ENCODE measurements around the gene TYK2. TPM values are rescaled to one million over a fixed set of nuclear protein-coding genes. Genes with fewer than 3 reads are reported as not detected.
A peak's percentile ranks its signal among the peaks of the same experiment; 100 is the strongest.
"Not testable (repeated sequence)": the region's sequence is repeated elsewhere in the genome, so short reads cannot be mapped to it uniquely, and the experiment has no call there.

TYK2 gene
- total RNA-seq, 8 experiments from 2014 or later: 29.4 to 110 (median 62.1) TPM

DNA sequence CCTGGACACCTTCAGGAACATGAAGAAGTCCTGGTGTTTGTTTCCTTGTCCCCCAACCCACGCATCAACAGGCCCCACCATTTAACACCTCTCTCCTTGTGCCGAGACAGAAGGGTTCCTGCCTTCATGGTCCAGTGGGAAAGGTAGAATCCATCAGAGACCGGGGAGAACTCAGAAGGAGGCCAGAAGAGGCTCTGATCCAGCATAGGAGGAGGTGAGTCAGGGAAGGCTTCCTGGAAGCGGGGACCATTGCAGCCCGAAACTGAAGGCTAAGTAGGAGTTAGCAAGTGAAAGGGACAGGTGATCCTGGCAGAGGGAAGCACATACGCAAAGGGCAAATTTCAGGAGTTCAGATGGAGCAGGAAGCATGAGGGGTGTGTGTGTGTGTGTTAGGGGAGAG is 41.4 kb downstream of the TYK2 start:
- in situ Hi-C loops (cut with MboI; ENCODE audit: low pct_unique_long_range_greater_than_20kb in 2 of 9, low sequenced_read_pairs in 9 of 9, unreplicated experiment in 9 of 9): no loop called here
- no peak overlapping the region for H3K27ac ChIP-seq
- 60 to 100% (median 92%) methylated on average over 1 to 2 of the region's 6 CpGs; no CpG with 5 or more reads in 2 of the 10 experiments for WGBS, 10 experiments
- H3K4me3 ChIP-seq: no peak overlapping the region
- ATAC-seq (replicated peaks in 6 of 8): no peak
- peaks cover 0 to 10% of the 10 kb centered on the region in 2 donors for H3K4me1 ChIP-seq (replicated peaks in 1 of 2)

DNA sequence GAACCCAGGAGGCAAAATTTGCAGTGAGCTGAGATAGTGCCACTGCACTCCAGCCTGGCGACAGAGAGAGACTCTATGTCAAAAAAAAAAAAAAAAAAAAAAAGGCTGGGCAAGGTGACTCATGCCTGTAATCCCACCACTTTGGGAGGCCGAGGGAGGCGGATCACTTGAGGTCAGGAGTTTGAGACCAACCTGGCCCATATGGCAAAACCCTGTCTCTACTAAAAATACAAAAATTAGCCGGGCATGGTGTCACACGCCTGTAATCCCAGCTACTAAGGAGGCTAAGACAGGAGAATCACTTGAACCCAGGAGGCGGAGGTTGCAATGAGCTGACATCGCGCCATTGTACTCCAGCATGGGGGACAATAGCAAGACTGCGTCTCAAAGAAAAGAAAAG is 43.6 kb downstream of the TYK2 start:
- in situ Hi-C loops (cut with MboI; ENCODE audit: low pct_unique_long_range_greater_than_20kb in 2 of 9, low sequenced_read_pairs in 9 of 9, unreplicated experiment in 9 of 9); H3K27ac ChIP-seq; H3K4me3 ChIP-seq; ATAC-seq (replicated peaks in 6 of 8): not testable (repeated sequence)
- peaks cover 6 to 16% of the 10 kb centered on the region in 2 donors for H3K4me1 ChIP-seq (replicated peaks in 1 of 2)
- whole genome bisulfite sequencing, 10 experiments: 77 to 100% (median 90%) methylated on average over 1 to 6 of the region's 9 CpGs; no CpG with 5 or more reads in 3 of the 10 experiments

GRCh38 chr19:10335352-10335985 is 44.9 kb downstream of the TYK2 start:
- Histone ChIP-seq H3K4me3 (peak overlapping the region in 2 of 5 donors; percentile 96), H3K27ac (no peak overlapping the region), H3K4me1 (replicated peaks in 1 of 2) (peaks cover 6 to 16% of the 10 kb centered on the region in 2 donors)
- ATAC-seq (replicated peaks in 6 of 8): no peak
- 20 to 60% (median 53%) methylated on average over 1 to 9 of the region's 26 CpGs; no CpG with 5 or more reads in 7 of the 10 experiments for WGBS, 10 experiments
- in situ Hi-C loops (cut with MboI; ENCODE audit: low pct_unique_long_range_greater_than_20kb in 2 of 9, low sequenced_read_pairs in 9 of 9, unreplicated experiment in 9 of 9): no loop called here

GRCh38 chr19:10334588-10335351 is 45.6 kb downstream of the TYK2 start:
- peak; percentile 30 to 68 (median 43) for ATAC-seq (replicated peaks in 6 of 8)
- in situ Hi-C loops (cut with MboI; ENCODE audit: low pct_unique_long_range_greater_than_20kb in 2 of 9, low sequenced_read_pairs in 9 of 9, unreplicated experiment in 9 of 9): no loop called here
- H3K4me3 ChIP-seq: peak overlapping the region; percentile 65 to 100 (median 96)
- peaks cover 6 to 16% of the 10 kb centered on the region in 2 donors for H3K4me1 ChIP-seq (replicated peaks in 1 of 2)
- H3K27ac ChIP-seq: peak overlapping the region in 1 of 2 donors; percentile 6
- 0 to 18% (median 10%) methylated on average over 2 to 4 of the region's 59 CpGs; no CpG with 5 or more reads in 7 of the 10 experiments for WGBS, 10 experiments

DNA sequence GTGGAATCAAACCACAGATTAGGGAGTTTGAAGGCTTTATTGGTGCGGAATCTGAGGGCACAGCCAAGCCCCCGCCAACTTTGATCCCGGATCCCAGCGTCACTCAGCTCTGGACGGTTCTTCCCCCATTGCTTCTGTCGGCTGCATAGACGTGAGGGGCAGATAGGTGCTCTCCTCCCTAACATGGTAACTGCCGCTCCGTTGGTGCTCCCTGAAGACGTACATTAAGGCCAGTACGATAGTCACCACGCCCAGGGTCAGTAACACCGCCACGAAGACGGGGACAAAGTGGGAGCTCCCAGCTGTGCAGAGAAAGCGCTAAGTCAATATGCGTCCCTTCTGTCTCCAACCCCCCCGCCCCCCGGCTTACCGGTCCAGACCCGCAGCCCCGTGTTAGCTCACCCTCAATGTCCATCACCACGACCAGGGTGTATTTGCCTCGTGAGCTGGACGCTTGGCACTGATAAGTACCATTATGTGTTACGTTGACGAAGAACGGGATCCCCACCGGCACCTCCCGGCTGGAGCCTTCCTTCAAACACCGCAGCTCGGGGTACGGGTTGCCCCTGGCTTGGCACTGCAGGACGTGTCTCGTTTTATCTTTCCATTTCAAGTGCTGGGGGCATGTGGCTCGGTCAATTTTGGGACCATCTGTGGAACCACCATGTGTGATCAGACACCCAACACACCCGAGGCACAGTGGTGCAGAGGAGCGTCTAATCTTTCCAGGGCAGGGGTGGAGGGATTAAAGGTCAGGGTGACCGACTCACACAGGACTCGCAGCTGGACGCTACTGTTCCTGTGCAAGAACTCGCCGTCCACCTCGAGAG is 46.4 kb downstream of the TYK2 start:
- 0 to 17% (median 0%) methylated on average over 1 to 14 of the region's 44 CpGs; no CpG with 5 or more reads in 4 of the 10 experiments for WGBS, 10 experiments
- in situ Hi-C loops (cut with MboI; ENCODE audit: low pct_unique_long_range_greater_than_20kb in 2 of 9, low sequenced_read_pairs in 9 of 9, unreplicated experiment in 9 of 9): no loop called here
- H3K4me1 ChIP-seq (replicated peaks in 1 of 2): peaks cover 6 to 16% of the 10 kb centered on the region in 2 donors
- ATAC-seq (replicated peaks in 6 of 8): peak; percentile 1 to 16 (median 4)
- H3K4me3 ChIP-seq: peak overlapping the region; percentile 65 to 100 (median 96)
- peak overlapping the region; percentile 29 to 99 for H3K27ac ChIP-seq

- peak; percentile 75 to 88 (median 82) for ATAC-seq (replicated peaks in 6 of 8)
- in situ Hi-C loops (cut with MboI; ENCODE audit: low pct_unique_long_range_greater_than_20kb in 2 of 9, low sequenced_read_pairs in 9 of 9, unreplicated experiment in 9 of 9): no loop called here
- peak within 1 kb of the TSS; percentile 99 for H3K27ac ChIP-seq
- WGBS, 10 experiments: 0 to 3% (median 1%) methylated on average over 1 to 19 of the region's 82 CpGs; no CpG with 5 or more reads in 6 of the 10 experiments
- H3K4me3 ChIP-seq: peak within 1 kb of the TSS; percentile 65 to 100 (median 96)
- peaks cover 6 to 16% of the 10 kb centered on the region in 2 donors for H3K4me1 ChIP-seq (replicated peaks in 1 of 2)
Measured at GRCh38 chr19:10332965-10333757, 47.2 kb downstream of the TYK2 start, which contains the start of gene RAVER1. RAVER1 (minus strand) TSS chr19:10333529; CDS start chr19:10333507, 22 bp downstream.

- 18 to 100% (median 70%) methylated on average over 1 to 9 of the region's 18 CpGs; no CpG with 5 or more reads in 4 of the 10 experiments for WGBS, 10 experiments
- ATAC-seq (replicated peaks in 6 of 8): no peak
Measured at GRCh38 chr19:10332158-10332964, 48.0 kb downstream of the TYK2 start.

DNA sequence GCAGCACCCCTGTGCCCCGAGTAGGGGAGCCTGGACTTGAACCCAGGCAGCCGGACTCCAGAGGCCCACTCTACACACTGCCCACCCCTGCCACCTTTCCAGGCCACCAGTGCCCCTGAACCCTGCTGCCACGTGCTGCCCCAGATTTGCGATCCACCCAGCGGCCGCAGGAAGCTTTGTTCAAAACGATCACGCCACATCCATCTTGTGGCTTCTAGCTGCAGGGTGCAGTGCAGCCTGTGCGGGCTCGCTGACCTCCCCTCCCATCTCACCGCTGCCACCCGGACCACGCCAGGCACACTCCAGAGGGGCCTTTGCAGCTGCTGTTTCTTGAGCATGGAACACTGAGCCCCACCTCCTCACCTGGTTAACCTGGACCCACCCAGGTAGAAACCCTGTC is 50.8 kb downstream of the TYK2 start:
- ATAC-seq (replicated peaks in 6 of 8): no peak
- 80 to 100% methylated on average over 1 to 2 of the region's 13 CpGs; no CpG with 5 or more reads in 8 of the 10 experiments for WGBS, 10 experiments
- in situ Hi-C loops (cut with MboI; ENCODE audit: low pct_unique_long_range_greater_than_20kb in 2 of 9, low sequenced_read_pairs in 9 of 9, unreplicated experiment in 9 of 9): no loop called here
- peaks cover 6 to 7% of the 10 kb centered on the region in 2 donors for H3K4me1 ChIP-seq (replicated peaks in 1 of 2)
- H3K4me3 ChIP-seq: no peak overlapping the region
- H3K27ac ChIP-seq: no peak overlapping the region

More at GRCh38 chr19:10332158-10332964, 48.0 kb downstream of the TYK2 start:
- in situ Hi-C loops (cut with MboI; ENCODE audit: low pct_unique_long_range_greater_than_20kb in 2 of 9, low sequenced_read_pairs in 9 of 9, unreplicated experiment in 9 of 9): no loop called here
- H3K4me3 ChIP-seq: peak overlapping the region; percentile 65 to 100 (median 96)
- H3K27ac ChIP-seq: peak overlapping the region; percentile 99
- peaks cover 6 to 16% of the 10 kb centered on the region in 2 donors for H3K4me1 ChIP-seq (replicated peaks in 1 of 2)

DNA sequence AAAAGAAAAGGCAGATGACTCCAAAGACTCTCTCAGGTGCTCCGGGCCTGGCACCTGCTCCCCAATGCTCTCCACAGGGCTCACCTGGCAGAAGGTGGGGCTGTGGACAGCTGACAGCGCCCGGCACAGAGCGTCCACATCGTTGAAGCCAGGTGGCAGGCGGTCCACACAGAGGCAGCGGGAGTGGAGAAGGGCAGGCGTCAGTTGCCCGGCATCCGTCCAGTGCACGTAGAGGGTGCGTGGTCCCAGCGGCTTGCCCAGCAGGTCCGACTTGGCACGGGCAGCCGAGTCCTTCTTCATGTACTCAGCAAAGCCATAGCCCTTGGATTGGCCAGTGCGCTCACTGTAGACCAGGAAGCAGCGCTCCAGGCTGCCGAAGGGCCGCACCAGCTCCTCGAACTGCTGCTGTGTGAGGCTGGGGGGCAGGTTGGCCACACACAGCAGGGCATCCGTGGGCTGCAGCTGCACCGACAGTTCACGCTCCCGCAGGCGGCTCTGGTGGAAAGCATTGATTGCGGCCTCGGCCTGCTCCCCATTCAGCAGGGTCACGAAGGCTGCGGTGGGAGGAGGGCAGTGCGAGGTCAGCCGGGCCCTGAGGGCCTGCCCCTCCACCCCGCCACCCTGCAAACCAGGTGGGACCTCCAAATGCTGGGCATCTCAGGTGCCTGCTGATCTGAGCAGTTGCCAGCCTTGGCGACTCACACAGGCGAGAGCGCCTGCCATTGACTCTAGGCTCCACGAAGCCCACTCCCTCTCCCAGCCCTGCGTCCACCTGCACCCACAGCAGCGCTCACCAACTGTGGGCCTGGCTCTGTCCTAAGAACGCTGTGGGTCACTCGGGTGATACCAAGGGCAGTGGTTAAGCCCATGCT is 51.6 kb downstream of the TYK2 start:
- ATAC-seq (replicated peaks in 6 of 8): no peak
- in situ Hi-C loops (cut with MboI; ENCODE audit: low pct_unique_long_range_greater_than_20kb in 2 of 9, low sequenced_read_pairs in 9 of 9, unreplicated experiment in 9 of 9): no loop called here
- no peak overlapping the region for H3K27ac ChIP-seq
- 80 to 100% (median 96%) methylated on average over 1 to 20 of the region's 41 CpGs; no CpG with 5 or more reads in 3 of the 10 experiments for WGBS, 10 experiments
- no peak overlapping the region for H3K4me3 ChIP-seq
- H3K4me1 ChIP-seq (replicated peaks in 1 of 2): peaks cover 6 to 7% of the 10 kb centered on the region in 2 donors

GRCh38 chr19:10327793-10328192 is 52.6 kb downstream of the TYK2 start:
- H3K4me3 ChIP-seq: no peak overlapping the region
- 80 to 100% (median 96%) methylated on average over 2 to 3 of the region's 7 CpGs; no CpG with 5 or more reads in 6 of the 10 experiments for WGBS, 10 experiments
- in situ Hi-C loops (cut with MboI; ENCODE audit: low pct_unique_long_range_greater_than_20kb in 2 of 9, low sequenced_read_pairs in 9 of 9, unreplicated experiment in 9 of 9): no loop called here

GRCh38 chr19:10325732-10326131 is 54.6 kb downstream of the TYK2 start:
- Histone ChIP-seq H3K27ac (no peak overlapping the region), H3K4me1 (replicated peaks in 1 of 2) (no peaks in the 10 kb centered on the region), H3K4me3 (no peak overlapping the region)
- WGBS, 10 experiments: 90 to 100% (median 96%) methylated on average over 2 to 7 of the region's 8 CpGs; no CpG with 5 or more reads in 4 of the 10 experiments
- ATAC-seq (replicated peaks in 6 of 8): no peak
- in situ Hi-C loops (cut with MboI; ENCODE audit: low pct_unique_long_range_greater_than_20kb in 2 of 9, low sequenced_read_pairs in 9 of 9, unreplicated experiment in 9 of 9): no loop called here

More at GRCh38 chr19:10327793-10328192, 52.6 kb downstream of the TYK2 start:
- no peak for ATAC-seq (replicated peaks in 6 of 8)
- H3K4me1 ChIP-seq (replicated peaks in 1 of 2): peaks cover 6 to 7% of the 10 kb centered on the region in 2 donors
- no peak overlapping the region for H3K27ac ChIP-seq
